Right lobe of liver (tissue), 4 donors: Measurements from ENCODE around the gene NPIPB6.

Experiments used
- CTCF ChIP-seq, 4 donors: fragments of 200-600 bp in 3 of 4; fragments of 450-650 bp in 1 of 4; IDR thresholded peaks; one replicate each; pipeline versions ENCODE4 v1.5.1 to v1.8.0; 2016 to 2022; ENCODE audit warnings: antibody characterized with exemption in 4 of 4, mild to moderate bottlenecking in 2 of 4
- POLR2A ChIP-seq: fragments of 450-650 bp; IDR thresholded peaks from one replicate; pipeline ENCODE4 v1.6.1; 2017; ENCODE audit warnings: antibody characterized with exemption, mild to moderate bottlenecking
- donor health status: DM: no; HTN: no; CAD: no.
- donor health status: DM: no; HTN: no; CAD: no.
- donor health status: DM: no; HTN: yes; CAD: no.

DNA sequence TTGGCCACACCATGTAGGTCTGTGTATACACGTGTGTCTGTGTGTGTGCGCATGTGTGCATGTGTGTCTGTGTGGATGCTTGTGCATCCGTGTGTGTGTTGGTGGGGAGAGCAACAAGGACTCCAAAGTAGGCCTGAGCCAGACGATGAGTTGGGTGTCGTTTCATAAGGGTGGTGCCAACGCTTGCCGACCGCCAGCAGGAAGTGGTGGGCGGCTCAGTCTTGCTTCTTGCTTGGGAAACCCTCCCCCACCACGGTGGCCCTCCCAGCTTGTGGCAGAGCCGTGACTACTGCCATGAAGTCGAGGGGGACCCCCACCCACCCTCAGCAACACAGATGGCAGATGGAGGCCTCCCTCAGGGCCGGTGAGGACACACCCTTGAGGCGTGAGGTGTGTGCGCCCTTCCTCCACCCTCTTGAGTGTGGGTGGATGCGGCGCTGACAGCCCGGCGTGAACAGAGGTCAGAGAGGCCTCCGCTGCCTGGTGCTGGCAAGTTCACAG is 53.4 kb downstream of the NPIPB6 start:
- TF ChIP-seq CTCF (IDR thresholded peaks at IDR 0.05) (no peak), POLR2A (no peak)
